Omental fat pad (tissue), 4 donors: ENCODE measurements around the gene ITPR3. TPM values are rescaled to one million over a fixed set of nuclear protein-coding genes. Genes with fewer than 3 reads are reported as not detected.

ENCODE experiments used
- ATAC-seq: fragments of 150-250 bp; one replicate; pipeline ENCODE4 v1.9.1; 2016; ENCODE audit warnings: mild to moderate bottlenecking, moderate library complexity; ENCODE audit not compliant: low FRiP score
- DNase-seq: peaks from one replicate; pipeline ENCODE4 v3.0.0-alpha.2; 2019; ENCODE audit warnings: low spot score
- total RNA-seq, 4 donors: library from RNA; depleted of rRNA; stranded (reverse); fragments of >200 nt; gene quantifications; one replicate each; pipeline ENCODE4 v1.1.0, GENCODE V29; 2016
- TF ChIP-seq, protein P1 (sequence below), 3 donors: fragments of 450-650 bp; IDR thresholded peaks; one replicate each; pipeline ENCODE4 v1.5.1; 2016 to 2017; ENCODE audit warnings: antibody characterized with exemption in 3 of 3, mild to moderate bottlenecking in 3 of 3, moderate library complexity in 2 of 3

ITPR3 gene
- total RNA-seq, 4 donors from 2014 or later = 25.7 to 62.0 (median 35.9) TPM

DNA sequence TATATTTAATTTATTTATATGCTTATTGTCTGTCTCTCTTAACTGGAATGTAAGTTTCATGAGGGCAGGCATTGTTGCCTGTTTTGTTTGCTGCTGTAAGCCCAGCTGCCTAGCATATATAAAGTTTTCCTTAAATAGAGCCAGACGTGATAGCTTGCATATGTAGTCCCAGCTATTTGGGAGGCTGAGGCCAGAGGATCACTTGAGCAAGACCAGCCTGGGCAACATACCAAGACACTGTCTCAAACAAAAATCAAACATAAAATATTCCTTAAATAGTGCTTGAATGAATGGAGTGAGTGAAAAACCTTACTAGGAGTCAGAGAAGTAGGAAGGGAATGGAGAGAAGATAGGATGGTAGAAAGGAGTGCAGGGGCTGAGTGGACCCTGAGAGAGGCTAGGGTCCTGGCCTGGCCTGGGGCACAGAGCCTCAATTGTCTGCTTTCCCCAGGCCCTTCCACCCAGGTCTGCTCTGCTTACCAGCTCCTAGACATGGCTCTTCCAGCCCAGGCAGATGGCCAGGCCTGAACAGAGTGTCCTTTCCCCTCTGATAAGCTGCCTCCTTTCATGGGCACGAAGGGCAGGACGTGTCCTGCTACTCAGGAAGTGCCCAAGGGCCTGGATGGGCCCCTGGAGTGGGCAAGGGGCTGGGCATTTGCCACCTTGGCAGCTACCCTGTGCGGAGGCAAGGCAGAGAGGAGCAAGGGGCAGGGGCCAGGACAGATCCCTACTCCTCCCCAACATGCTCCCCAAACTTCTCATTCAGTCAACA is 23.4 kb upstream of the ITPR3 start:
- ATAC-seq = no peak
- DNase-seq = no peak
- TF ChIP-seq, protein P1, sequence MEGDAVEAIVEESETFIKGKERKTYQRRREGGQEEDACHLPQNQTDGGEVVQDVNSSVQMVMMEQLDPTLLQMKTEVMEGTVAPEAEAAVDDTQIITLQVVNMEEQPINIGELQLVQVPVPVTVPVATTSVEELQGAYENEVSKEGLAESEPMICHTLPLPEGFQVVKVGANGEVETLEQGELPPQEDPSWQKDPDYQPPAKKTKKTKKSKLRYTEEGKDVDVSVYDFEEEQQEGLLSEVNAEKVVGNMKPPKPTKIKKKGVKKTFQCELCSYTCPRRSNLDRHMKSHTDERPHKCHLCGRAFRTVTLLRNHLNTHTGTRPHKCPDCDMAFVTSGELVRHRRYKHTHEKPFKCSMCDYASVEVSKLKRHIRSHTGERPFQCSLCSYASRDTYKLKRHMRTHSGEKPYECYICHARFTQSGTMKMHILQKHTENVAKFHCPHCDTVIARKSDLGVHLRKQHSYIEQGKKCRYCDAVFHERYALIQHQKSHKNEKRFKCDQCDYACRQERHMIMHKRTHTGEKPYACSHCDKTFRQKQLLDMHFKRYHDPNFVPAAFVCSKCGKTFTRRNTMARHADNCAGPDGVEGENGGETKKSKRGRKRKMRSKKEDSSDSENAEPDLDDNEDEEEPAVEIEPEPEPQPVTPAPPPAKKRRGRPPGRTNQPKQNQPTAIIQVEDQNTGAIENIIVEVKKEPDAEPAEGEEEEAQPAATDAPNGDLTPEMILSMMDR (IDR thresholded peaks at IDR 0.05) = no peak

DNA sequence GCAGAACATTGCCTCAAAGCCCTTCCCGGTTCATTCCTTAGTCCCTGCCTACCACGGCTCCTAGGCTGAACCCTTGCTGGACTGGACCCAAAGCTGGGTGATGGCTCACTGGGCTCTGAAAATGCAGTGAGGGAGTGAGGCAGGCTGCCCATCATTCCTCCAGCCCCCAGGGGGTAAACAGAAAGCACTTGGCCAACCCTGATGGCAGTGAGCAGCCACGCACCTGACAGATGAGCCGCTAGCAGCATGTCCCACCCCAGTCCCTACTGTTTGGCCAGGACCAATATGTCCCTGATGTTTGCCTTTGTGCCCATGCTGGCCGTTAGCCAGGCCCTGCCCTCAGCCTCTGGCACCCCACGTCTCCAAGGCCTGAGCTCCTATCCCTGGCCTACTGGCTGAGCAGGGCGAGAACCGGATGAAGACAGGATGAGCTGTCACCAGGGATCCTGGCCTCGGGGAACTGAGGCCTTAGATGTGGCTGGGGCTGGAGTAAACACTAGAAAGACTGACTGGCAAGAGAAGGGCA is 21.6 kb upstream of the ITPR3 start:
- no peak for ATAC-seq
- DNase-seq = no peak
- TF ChIP-seq, protein P1 (IDR thresholded peaks at IDR 0.05) = no peak

DNA sequence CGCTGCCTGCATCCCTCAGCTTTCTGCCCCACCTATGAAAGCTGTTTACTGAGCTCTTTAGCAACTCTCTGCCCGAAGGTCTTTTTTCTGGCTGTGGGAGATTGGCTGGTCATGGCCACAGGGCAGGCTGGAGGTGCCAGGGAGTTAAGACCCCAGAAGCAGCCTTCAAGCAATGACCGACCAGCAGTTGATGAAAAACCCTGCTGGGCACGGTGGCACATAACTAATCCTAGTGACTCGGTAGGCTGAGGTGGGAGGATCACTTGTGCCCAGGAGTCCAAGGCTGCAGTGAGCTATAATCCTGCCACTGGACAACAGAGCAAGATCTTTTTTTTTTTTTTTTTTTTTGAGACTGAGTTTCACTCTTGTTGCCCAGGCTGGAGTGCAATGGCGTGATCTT is 20.4 kb upstream of the ITPR3 start:
- TF ChIP-seq, protein P1 (IDR thresholded peaks at IDR 0.05) = no peak
- no peak for ATAC-seq
- no peak for DNase-seq

DNA sequence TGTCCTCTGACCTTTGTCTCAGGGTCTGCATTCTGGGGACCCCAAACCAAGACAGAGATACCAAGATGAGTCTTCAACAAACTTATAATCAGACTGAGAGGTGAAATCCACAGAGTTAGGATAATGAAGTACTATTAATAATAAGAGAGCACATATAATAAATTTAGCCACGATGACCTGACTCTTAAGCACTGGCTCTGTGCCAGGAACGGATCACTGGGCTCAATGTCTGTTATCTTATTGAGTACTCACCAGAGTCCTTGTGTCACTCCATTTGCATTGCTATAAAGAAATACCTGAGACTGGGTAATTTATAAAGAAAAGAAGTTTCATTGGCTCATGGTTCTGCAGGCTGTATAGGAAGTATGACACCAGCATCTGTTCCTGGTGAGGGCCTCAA is 18.9 kb upstream of the ITPR3 start:
- TF ChIP-seq, protein P1 (IDR thresholded peaks at IDR 0.05) = no peak
- DNase-seq (no peak), ATAC-seq (no peak)

DNA sequence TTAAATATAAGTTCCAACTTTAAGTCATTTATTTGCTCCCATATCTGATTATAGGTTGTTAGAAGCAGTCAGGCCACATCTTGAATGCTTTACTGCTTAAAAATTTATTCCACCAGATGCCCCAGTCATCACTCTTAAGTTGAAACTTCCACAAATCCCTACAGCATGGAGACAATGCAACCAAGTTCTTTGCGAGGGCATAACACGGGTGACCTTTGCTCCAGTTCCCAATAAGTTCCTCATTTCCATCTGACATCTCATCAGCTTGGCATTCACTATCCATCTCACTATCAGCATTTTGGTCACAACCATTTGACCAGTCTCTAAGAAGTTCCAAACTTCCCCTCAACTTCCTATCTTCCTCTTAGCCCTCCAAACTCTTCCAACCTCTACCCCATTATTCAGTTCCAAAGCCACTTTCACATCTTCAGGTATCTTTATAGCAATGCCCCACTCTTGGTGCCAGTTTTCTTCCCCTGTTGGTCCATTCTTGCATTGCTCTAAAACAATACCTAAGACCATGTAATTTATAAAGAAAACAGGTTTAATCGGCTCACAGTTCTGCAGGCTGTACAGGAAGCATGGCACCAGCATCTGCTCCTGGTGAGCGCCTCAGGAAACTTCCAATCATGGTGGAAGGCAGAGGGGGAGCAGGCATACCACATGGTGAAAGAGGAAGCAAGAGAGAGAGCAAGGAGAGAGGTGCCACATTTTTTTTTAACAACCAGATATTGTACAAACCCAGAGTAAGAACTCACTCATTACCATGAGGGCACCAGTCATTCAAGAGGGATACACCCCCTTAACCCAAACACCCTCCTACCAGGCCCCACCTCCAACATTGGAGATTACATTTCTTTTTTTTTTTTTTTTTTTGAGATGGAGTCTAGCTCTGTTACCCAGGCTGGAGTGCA is 15.9 kb upstream of the ITPR3 start:
- no peak for ATAC-seq
- TF ChIP-seq, protein P1 (IDR thresholded peaks at IDR 0.05) = no peak
- DNase-seq = no peak

DNA sequence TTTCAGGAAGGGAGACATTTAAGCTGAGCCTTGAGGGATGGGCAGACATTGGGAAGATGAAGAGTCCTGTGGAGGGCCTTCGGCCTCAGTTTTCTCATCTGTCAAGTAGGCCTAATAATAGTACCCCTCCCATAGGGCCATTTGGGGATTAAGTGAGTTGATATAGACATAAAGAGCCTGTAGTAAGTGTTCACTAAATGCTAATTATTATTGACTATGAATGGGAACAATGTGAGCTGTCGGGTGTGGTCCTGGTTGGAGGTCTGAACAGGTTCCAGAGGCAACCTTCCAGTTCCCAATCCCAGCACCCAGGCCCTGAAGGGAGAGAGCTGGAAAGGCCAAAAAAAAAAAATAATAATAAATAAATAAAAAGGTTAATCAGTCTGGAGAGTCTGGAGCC is 14.5 kb upstream of the ITPR3 start:
- no peak for ATAC-seq
- DNase-seq = no peak
- TF ChIP-seq, protein P1 (IDR thresholded peaks at IDR 0.05) = no peak
